HEK293T (cell line): Measurements from ENCODE around the gene CBL.

ENCODE experiments used
- BHLHE40 ChIP-seq: fragments of 450-650 bp; IDR thresholded peaks from 2 replicates; pipeline ENCODE4 v1.6.1; 2016; ENCODE audit warnings: mild to moderate bottlenecking, moderate library complexity, borderline replicate concordance
- ELF4 ChIP-seq: fragments of 450-650 bp; IDR thresholded peaks from 2 replicates; pipeline ENCODE4 v1.6.1; 2017; ENCODE audit warnings: antibody characterized with exemption
- FOXA1 ChIP-seq: fragments of 450-650 bp; IDR thresholded peaks from 2 replicates; pipeline ENCODE4 v1.6.1; 2016; ENCODE audit warnings: mild to moderate bottlenecking
- FOXK2 ChIP-seq: fragments of 450-650 bp; IDR thresholded peaks from 2 replicates; pipeline ENCODE4 v1.6.1; 2016; ENCODE audit warnings: mild to moderate bottlenecking
- FOXM1 ChIP-seq: fragments of 450-650 bp; IDR thresholded peaks from 2 replicates; pipeline ENCODE4 v1.6.1; 2017; ENCODE audit warnings: mild to moderate bottlenecking, borderline replicate concordance
- HDGF ChIP-seq: fragments of 450-650 bp; IDR thresholded peaks from 2 replicates; pipeline ENCODE4 v1.6.1; 2017; ENCODE audit warnings: antibody characterized with exemption, borderline replicate concordance
- L3MBTL2 ChIP-seq: fragments of 450-650 bp; conservative IDR thresholded peaks from 2 replicates; pipeline ENCODE4 v1.6.1; 2016; ENCODE audit warnings: mild to moderate bottlenecking
- NFRKB ChIP-seq: fragments of 450-650 bp; IDR thresholded peaks from 2 replicates; pipeline ENCODE4 v1.6.1; 2016; ENCODE audit warnings: mild to moderate bottlenecking, moderate library complexity
- SP1 ChIP-seq: fragments of 450-650 bp; IDR thresholded peaks from 2 replicates; pipeline ENCODE4 v1.6.1; 2017
- SUZ12 ChIP-seq: fragments of 450-650 bp; IDR thresholded peaks from 2 replicates; pipeline ENCODE4 v1.6.1; 2016; ENCODE audit warnings: mild to moderate bottlenecking
- TARDBP ChIP-seq: fragments of 450-650 bp; IDR thresholded peaks from 2 replicates; pipeline ENCODE4 v1.6.1; 2016
- ZNF384 ChIP-seq: fragments of 450-650 bp; IDR thresholded peaks from 2 replicates; pipeline ENCODE4 v1.6.1; 2016
- TF ChIP-seq, protein P1 (sequence below): fragments of 450-650 bp; IDR thresholded peaks from 2 replicates; pipeline ENCODE4 v1.6.1; 2016

DNA sequence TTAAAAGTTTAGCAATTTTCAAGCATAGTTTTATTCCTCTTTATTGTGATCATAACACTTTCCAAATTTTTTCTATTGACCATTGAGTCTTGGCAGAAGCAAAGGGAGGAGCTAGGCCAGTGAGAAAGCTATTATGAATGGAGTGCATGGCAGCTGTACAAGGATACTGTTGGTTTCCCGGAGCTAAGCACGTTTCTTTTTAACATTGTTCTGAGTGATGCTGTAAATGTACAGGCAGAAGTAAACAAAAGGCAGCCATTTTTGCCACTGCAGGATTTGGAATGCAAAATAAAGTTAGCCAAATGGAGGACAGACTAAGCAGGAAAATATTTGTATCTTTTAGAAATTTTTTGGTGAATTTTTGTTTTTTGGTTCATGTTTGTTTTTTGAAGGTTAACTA lies 16.2 kb downstream of the CBL start:
- no peak for TF ChIP-seq SP1
- TF ChIP-seq BHLHE40 = no peak
- no peak for TF ChIP-seq ZNF384
- no peak for TF ChIP-seq ELF4
- no peak for TF ChIP-seq FOXM1
- TF ChIP-seq, protein P1, sequence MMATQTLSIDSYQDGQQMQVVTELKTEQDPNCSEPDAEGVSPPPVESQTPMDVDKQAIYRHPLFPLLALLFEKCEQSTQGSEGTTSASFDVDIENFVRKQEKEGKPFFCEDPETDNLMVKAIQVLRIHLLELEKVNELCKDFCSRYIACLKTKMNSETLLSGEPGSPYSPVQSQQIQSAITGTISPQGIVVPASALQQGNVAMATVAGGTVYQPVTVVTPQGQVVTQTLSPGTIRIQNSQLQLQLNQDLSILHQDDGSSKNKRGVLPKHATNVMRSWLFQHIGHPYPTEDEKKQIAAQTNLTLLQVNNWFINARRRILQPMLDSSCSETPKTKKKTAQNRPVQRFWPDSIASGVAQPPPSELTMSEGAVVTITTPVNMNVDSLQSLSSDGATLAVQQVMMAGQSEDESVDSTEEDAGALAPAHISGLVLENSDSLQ = no peak
- no peak for TF ChIP-seq NFRKB
- no peak for TF ChIP-seq FOXK2
- no peak for TF ChIP-seq FOXA1
- TF ChIP-seq SUZ12 = no peak
- TF ChIP-seq HDGF = no peak
- TF ChIP-seq L3MBTL2 = no peak
- TF ChIP-seq TARDBP = no peak
